K562 (cell line): ENCODE data around the gene IDH3G. TPM values are rescaled to one million over a fixed set of nuclear protein-coding genes. Genes with fewer than 3 reads are reported as not detected.

ENCODE experiments used
- ATAC-seq: fragments of 200-7000 bp; cut with Tn5 transposase; 3 replicates; pipeline ENCODE4 v1.9.1; 2020; ENCODE audit warnings: moderate library complexity
- BruUV-seq: library from RNA; stranded (reverse); fragments of 400-500 nt; replicated peaks from 2 replicates; lab custom pipeline; 2021; lab: Mats Ljungman, UMichigan
- CTCF ChIA-PET: fragments of 300-600 bp; formaldehyde crosslinking; extraction: SDS; loops from one replicate; lab custom pipeline; 2021; ENCODE audit warnings: low intra/inter-chr PET ratio; lab: Yijun Ruan, JAX
- POLR2A ChIA-PET: fragments of 300-600, 350-650 bp; sonication (Branson Sonifier 250); formaldehyde crosslinking; extraction: SDS; loops from one replicate; lab custom pipeline; 2021; ENCODE audit warnings: antibody characterized with exemption, inconsistent platforms; lab: Yijun Ruan, JAX
- DNase-seq, 4 experiments: peaks; one replicate each; pipeline versions ENCODE4 v3.0.0 to v3.0.0-alpha.2; 2011 to 2018; ENCODE audit warnings: low spot score in 3 of 4, mixed read lengths in 3 of 4; ENCODE audit errors: extremely low read depth in 1 of 4
- FAIRE-seq: peaks from 2 replicates; lab custom pipeline; 2011; peaks lifted over from hg19 to GRCh38; lab: Jason Lieb, UNC
- H2AFZ ChIP-seq: 2 replicates; pipeline ENCODE4 v1.6.0; 2011; ENCODE audit warnings: low read depth, low read length, control low read depth, inconsistent platforms
- H3K27ac ChIP-seq: fragments of 200-600 bp; 3 replicates; pipeline ENCODE4 v1.8.0; 2011; ENCODE audit warnings: low read depth, mild to moderate bottlenecking, control low read depth, inconsistent platforms, low read length, moderate library complexity, mixed read lengths; ENCODE audit errors: extremely low read depth
- H3K27me3 ChIP-seq, 2 experiments: fragments of 300-600 bp in 1 of 2; 2 replicates in 1 of 2; 3 replicates in 1 of 2; pipeline versions ENCODE4 v1.6.0 to v1.8.0; 2011; ENCODE audit warnings: inconsistent platforms in 2 of 2, low read length in 2 of 2, mild to moderate bottlenecking in 1 of 2, mixed read lengths in 1 of 2, moderate library complexity in 1 of 2; ENCODE audit not compliant: control insufficient read depth in 2 of 2, insufficient read depth in 2 of 2
- H3K36me3 ChIP-seq: fragments of 300-600 bp; 3 replicates; pipeline ENCODE4 v1.8.0; 2011; ENCODE audit warnings: mild to moderate bottlenecking, low read length, inconsistent platforms; ENCODE audit not compliant: control insufficient read depth, insufficient read depth
- H3K4me1 ChIP-seq, 2 experiments: fragments of 200-600 bp in 1 of 2; replicated peaks in 1 of 2; 2 replicates in 1 of 2; 3 replicates in 1 of 2; pipeline versions ENCODE4 v1.5.1 to v1.8.0; 2011; ENCODE audit warnings: inconsistent platforms in 2 of 2, low read length in 2 of 2, mild to moderate bottlenecking in 1 of 2, mixed read lengths in 1 of 2, moderate library complexity in 1 of 2; ENCODE audit not compliant: control insufficient read depth in 2 of 2, insufficient read depth in 2 of 2
- H3K4me2 ChIP-seq: 2 replicates; pipeline ENCODE4 v1.6.1; 2011; ENCODE audit warnings: low read length, control low read depth, inconsistent platforms, mixed read lengths; ENCODE audit not compliant: insufficient read depth
- H3K4me3 ChIP-seq: fragments of 200-600 bp; sonication (generic), shearing (Covaris generic); 2 replicates; pipeline ENCODE4 v1.5.1; 2016; ENCODE audit warnings: control low read depth, inconsistent platforms
- H3K79me2 ChIP-seq: fragments of 200-600 bp; 3 replicates; pipeline ENCODE4 v1.8.0; 2011; ENCODE audit warnings: low read length, inconsistent platforms; ENCODE audit not compliant: control insufficient read depth, insufficient read depth
- H3K9ac ChIP-seq, 2 experiments: 2 replicates each; pipeline versions ENCODE4 v1.6.0 to v1.6.1; 2011; ENCODE audit warnings: low read depth in 2 of 2, low read length in 2 of 2, control low read depth in 1 of 2, inconsistent platforms in 1 of 2, mild to moderate bottlenecking in 1 of 2, mixed read lengths in 1 of 2; ENCODE audit not compliant: insufficient read depth in 1 of 2
- H3K9me1 ChIP-seq: one replicate; pipeline ENCODE4 v1.6.0; 2011; ENCODE audit warnings: inconsistent platforms, mild to moderate bottlenecking, low read length, moderate library complexity; ENCODE audit not compliant: control insufficient read depth, insufficient read depth
- H3K9me3 ChIP-seq: replicated peaks from 2 replicates; pipeline ENCODE4 v1.5.1; 2011; ENCODE audit warnings: low read depth, low read length, inconsistent platforms; ENCODE audit not compliant: control insufficient read depth, insufficient read depth
- H4K20me1 ChIP-seq: replicated peaks from 2 replicates; pipeline ENCODE4 v1.6.1; 2011; ENCODE audit warnings: low read length, inconsistent platforms, mixed read lengths; ENCODE audit not compliant: control insufficient read depth, insufficient read depth
- CTCF ChIP-seq, 3 experiments: IDR thresholded peaks in 2 of 3; conservative IDR thresholded peaks in 1 of 3; 2 replicates each; pipeline ENCODE4 v1.5.1; 2011 to 2012; ENCODE audit warnings: low read length in 3 of 3, mild to moderate bottlenecking in 3 of 3, control low read depth in 2 of 3, improper control_type of control experiment in 1 of 3, inconsistent platforms in 1 of 3, low read depth in 1 of 3, mixed read lengths in 1 of 3, moderate library complexity in 1 of 3; ENCODE audit not compliant: insufficient read depth in 2 of 3
- MLX ChIP-seq, 2 experiments: fragments of 450-650 bp in 1 of 2; sonication (generic) in 1 of 2; formaldehyde crosslinking; conservative IDR thresholded peaks; 2 replicates each; pipeline versions ENCODE4 v1.4.0 to v1.8.1; 2020 to 2022; ENCODE audit warnings: mild to moderate bottlenecking in 1 of 2, missing genetic modification reagents in 1 of 2
- PHTF2 ChIP-seq: fragments of 250-450 bp; sonication (Bioruptor Pico); IDR thresholded peaks from 2 replicates; pipeline ENCODE4 v1.5.0; 2021; ENCODE audit warnings: mild to moderate bottlenecking
- PKNOX1 ChIP-seq: fragments of 450-650 bp; IDR thresholded peaks from 2 replicates; pipeline ENCODE4 v1.6.1; 2016
- RAD21 ChIP-seq, 2 experiments: fragments of 250-450 bp in 1 of 2; fragments of 450-650 bp in 1 of 2; sonication (Bioruptor Pico) in 1 of 2; formaldehyde crosslinking in 1 of 2; IDR thresholded peaks in 1 of 2; conservative IDR thresholded peaks in 1 of 2; 2 replicates each; pipeline versions ENCODE4 v1.4.0 to v1.8.0; 2020 to 2022; ENCODE audit warnings: mild to moderate bottlenecking in 2 of 2, moderate library complexity in 1 of 2
- REST ChIP-seq, 2 experiments: fragments of 450-650 bp; formaldehyde crosslinking in 1 of 2; IDR thresholded peaks; 2 replicates each; pipeline versions ENCODE4 v1.4.0 to v1.6.1; 2014 to 2020; ENCODE audit warnings: mild to moderate bottlenecking in 2 of 2, borderline replicate concordance in 1 of 2, low read depth in 1 of 2
- TEAD2 ChIP-seq: fragments of 450-650 bp; IDR thresholded peaks from 2 replicates; pipeline ENCODE4 v1.6.1; 2016; ENCODE audit warnings: missing genetic modification characterization, control low read depth, missing compliant biosample characterization
- WGBS: fragments of 100-300 bp; shearing (Covaris generic); methylation state at CpG from one replicate; pipeline ENCODE4 v1.1.6; 2016; ENCODE audit warnings: low coverage, mixed read lengths; ENCODE audit not compliant: insufficient coverage; ENCODE audit errors: missing lambda C conversion rate; 5-methylcytosine and 5-hydroxymethylcytosine counted together
- in situ Hi-C: fragments of 300-500 bp; cut with MboI; formaldehyde crosslinking; loops from 4 replicates; pipeline ENCODE4 v1.15.0; 2018; ENCODE audit warnings: inconsistent platforms, mixed read lengths
- intact Hi-C: fragments of 100-400 bp; cut with micrococcal nuclease; formaldehyde crosslinking; loops from 2 replicates; pipeline ENCODE4 v1.14.2; 2022
- polyA plus RNA-seq, 8 experiments: library from polyadenylated mRNA; depleted of rRNA in 4 of 8; stranded (reverse) in 5 of 8; unstranded in 3 of 8; fragments of >200 nt; fragmentation: Nextera tagmentation in 2 of 8; fragmentation: Illumina TruSeq in 1 of 8; extraction: Ambion mirVana in 2 of 8; extraction: Trizol in 1 of 8; gene quantifications; 2 replicates each; pipeline versions ENCODE4 v1.2.1 to v1.2.3, GENCODE V29; 2011 to 2014; ENCODE audit warnings: inconsistent platforms in 1 of 8, missing spikeins in 1 of 8
- total RNA-seq, 7 experiments: library from RNA; depleted of rRNA in 6 of 7; stranded (reverse); fragments of >200 nt in 6 of 7; fragmentation: Illumina TruSeq in 2 of 7; extraction: Trizol in 2 of 7; gene quantifications; 2 replicates each; pipeline versions ENCODE4 v1.2.1 to v1.2.3, GENCODE V29; 2011 to 2021; ENCODE audit warnings: low replicate concordance in 1 of 7

Gene IDH3G
- total and polyA plus RNA-seq, 9 of the 15 experiments (the other 6 are each of a cell fraction or from before 2014, with no cell fraction given), result 24.3 to 72.5 (median 37.9) TPM

- peak; percentile 47 for ATAC-seq
- H2AFZ ChIP-seq, result no peak overlapping the region
- ChIA-PET CTCF (no interaction called here), POLR2A (interaction anchor here (1.2 kb wide), 1 partner anchor 146 kb away, joined by 3 read pairs; no protein-coding TSS in a partner anchor)
- BruUV-seq, result no TSS peak
- peak in 1 of 4 experiments; percentile 20 for DNase-seq
- no peaks in the 10 kb centered on the region for H3K27me3 ChIP-seq
- no peak for FAIRE-seq
- peaks cover 30% of the 10 kb centered on the region; the same call in 2 of the 3 replicates for H3K36me3 ChIP-seq
- in situ Hi-C loops, result no loop called here
- TF ChIP-seq RAD21 (CRISPR knock-in tag; conservative IDR thresholded peaks at IDR 0.05 in 1 of 2, IDR thresholded peaks at IDR 0.05 in 1 of 2) (peak in 1 of 2 experiments; percentile 39; a peak in 2 of 4 replicates), PKNOX1 (peak; percentile 15; the same call in 1 of the 2 replicates), REST (IDR thresholded peaks at IDR 0.05; ENCODE audit: borderline replicate concordance) (peak; percentile 34; the same call in 1 of the 2 replicates), REST (CRISPR knock-in tag; IDR thresholded peaks at IDR 0.05; ENCODE audit: low read depth) (no peak), PHTF2 (no peak), TEAD2 (tag) (no peak), MLX (CRISPR knock-in tag; conservative IDR thresholded peaks at IDR 0.05) (no peak), CTCF (IDR thresholded peaks at IDR 0.05 in 2 of 3, conservative IDR thresholded peaks at IDR 0.05 in 1 of 3; ENCODE audit: insufficient read depth in 2 of 3, low read depth in 1 of 3, low read length in 3 of 3) (peak; percentile 37 to 50 (median 42); a peak in 5 of 6 replicates)
- no peaks in the 10 kb centered on the region for H4K20me1 ChIP-seq
- H3K9me3 ChIP-seq, result no peaks in the 10 kb centered on the region
- no peak overlapping the region; a peak in 1 of 4 replicates for H3K9ac ChIP-seq
- WGBS, result 79% methylated on average over 3 of the region's 11 CpGs
- H3K4me1 ChIP-seq, result peaks cover 1 to 69% of the 10 kb centered on the region in 2 experiments; a peak in 3 of 5 replicates
- no peak overlapping the region for H3K4me3 ChIP-seq
- no peak overlapping the region for H3K27ac ChIP-seq
- H3K79me2 ChIP-seq, result no peaks in the 10 kb centered on the region
- intact Hi-C loops, result no loop called here
- no peak overlapping the region for H3K4me2 ChIP-seq
- H3K9me1 ChIP-seq, result peaks cover 2% of the 10 kb centered on the region
These were observed 11.9 kb downstream of the IDH3G start for GRCh38 chrX:153782313-153782712.
